ENCODE data around the gene CHPF.
A peak's percentile ranks its signal among the peaks of the same experiment; 100 is the strongest.

- peak in 1 of 2 donors; percentile 15 for TF ChIP-seq CTCF (conservative IDR thresholded peaks at IDR 0.05 in 1 of 2, IDR thresholded peaks at IDR 0.05 in 1 of 2; ENCODE audit: low read depth in 1 of 2, low read length in 2 of 2)
- TF ChIP-seq EZH2 (IDR thresholded peaks at IDR 0.05; ENCODE audit: low read length, missing control alignments), result no peak
Observed at GRCh38 chr2:219490186-219490585, 53.4 kb downstream of the CHPF start.
